Measurements from ENCODE around the gene PSMA6. TPM values are rescaled to one million over a fixed set of nuclear protein-coding genes. Genes with fewer than 3 reads are reported as not detected.

Gene PSMA6
- total and polyA plus RNA-seq, 2 donors (not counting 1 experiment from before 2014, with no cell fraction given), result 190 to 225 TPM

DNA sequence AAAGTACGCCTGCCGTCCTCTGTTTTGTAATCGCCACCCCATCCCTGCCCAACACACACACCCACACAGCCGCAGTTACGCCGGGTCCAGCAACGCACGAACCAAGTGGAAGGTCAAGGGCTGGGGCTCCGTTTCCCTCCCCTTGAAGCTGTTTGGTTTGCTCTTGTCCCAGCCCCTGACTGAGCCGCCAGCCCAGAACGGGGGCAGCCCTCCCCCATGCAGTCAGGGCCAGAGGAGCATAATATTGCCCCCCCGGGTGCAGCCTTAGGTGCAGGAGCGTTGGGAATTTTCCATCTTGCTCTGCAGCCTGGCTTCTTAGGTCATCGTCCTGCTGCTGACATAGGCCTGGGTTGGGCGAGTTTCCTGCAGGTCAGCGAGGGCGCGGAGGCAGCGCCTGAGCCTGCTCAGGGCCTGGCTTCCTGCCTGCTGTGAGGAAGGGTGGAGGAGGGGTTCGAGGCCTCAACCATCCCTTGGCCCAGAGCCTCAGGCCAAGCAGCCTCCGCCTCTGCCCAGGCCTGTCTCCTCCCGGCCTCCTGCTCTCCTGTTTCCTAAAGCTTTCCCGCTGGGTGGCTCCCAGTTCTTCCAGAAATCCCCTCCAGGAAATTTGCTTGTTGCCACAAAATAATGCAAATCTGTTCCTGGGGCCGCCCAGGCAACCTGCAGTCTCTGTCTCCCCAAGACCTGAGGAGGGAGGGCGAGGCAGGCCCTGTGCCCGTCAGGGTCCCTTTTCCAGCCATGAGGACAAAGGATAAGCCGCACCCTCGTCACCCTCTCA lies 44.5 kb downstream of the PSMA6 start:
- no peaks in the 10 kb centered on the region for H3K27me3 ChIP-seq (ENCODE audit: control insufficient read depth, insufficient read depth, low read length)
- peak overlapping the region; percentile 87 for H3K4me2 ChIP-seq (ENCODE audit: extremely low read depth, insufficient read depth, low read length)
- peaks cover 28% of the 10 kb centered on the region for H3K4me1 ChIP-seq (ENCODE audit: control insufficient read depth, extremely low read depth, insufficient read depth, low read length)
- H3K36me3 ChIP-seq (ENCODE audit: control insufficient read depth, insufficient read depth, low read length), result no peaks in the 10 kb centered on the region
- H3K9ac ChIP-seq (ENCODE audit: insufficient read depth, low read length), result peak overlapping the region; percentile 32
- peak overlapping the region; percentile 75 for H2AFZ ChIP-seq (ENCODE audit: low read length)
- H3K27ac ChIP-seq (ENCODE audit: insufficient read depth, low read length), result peak overlapping the region; percentile 86
- no peaks in the 10 kb centered on the region for H3K9me3 ChIP-seq (ENCODE audit: control insufficient read depth, insufficient read depth, low read depth, low read length)
- peak overlapping the region in 1 of 4 experiments; percentile 23 for H3K4me3 ChIP-seq (replicated peaks in 1 of 4; ENCODE audit: control extremely low read depth in 1 of 4, insufficient read depth in 1 of 4, low read depth in 3 of 4, low read length in 4 of 4)
- DNase-seq (ENCODE audit: low read depth in 2 of 2), result peak; percentile 47 to 100
- TF ChIP-seq, protein P1, sequence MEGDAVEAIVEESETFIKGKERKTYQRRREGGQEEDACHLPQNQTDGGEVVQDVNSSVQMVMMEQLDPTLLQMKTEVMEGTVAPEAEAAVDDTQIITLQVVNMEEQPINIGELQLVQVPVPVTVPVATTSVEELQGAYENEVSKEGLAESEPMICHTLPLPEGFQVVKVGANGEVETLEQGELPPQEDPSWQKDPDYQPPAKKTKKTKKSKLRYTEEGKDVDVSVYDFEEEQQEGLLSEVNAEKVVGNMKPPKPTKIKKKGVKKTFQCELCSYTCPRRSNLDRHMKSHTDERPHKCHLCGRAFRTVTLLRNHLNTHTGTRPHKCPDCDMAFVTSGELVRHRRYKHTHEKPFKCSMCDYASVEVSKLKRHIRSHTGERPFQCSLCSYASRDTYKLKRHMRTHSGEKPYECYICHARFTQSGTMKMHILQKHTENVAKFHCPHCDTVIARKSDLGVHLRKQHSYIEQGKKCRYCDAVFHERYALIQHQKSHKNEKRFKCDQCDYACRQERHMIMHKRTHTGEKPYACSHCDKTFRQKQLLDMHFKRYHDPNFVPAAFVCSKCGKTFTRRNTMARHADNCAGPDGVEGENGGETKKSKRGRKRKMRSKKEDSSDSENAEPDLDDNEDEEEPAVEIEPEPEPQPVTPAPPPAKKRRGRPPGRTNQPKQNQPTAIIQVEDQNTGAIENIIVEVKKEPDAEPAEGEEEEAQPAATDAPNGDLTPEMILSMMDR (conservative IDR thresholded peaks at IDR 0.05 in 1 of 2, IDR thresholded peaks at IDR 0.05 in 1 of 2; ENCODE audit: low read depth in 1 of 2, low read length in 2 of 2), result peak in 1 of 2 donors; percentile 6
- no peak for TF ChIP-seq EZH2 (IDR thresholded peaks at IDR 0.05; ENCODE audit: low read length, missing control alignments)
- no peaks in the 10 kb centered on the region for H3K79me2 ChIP-seq (ENCODE audit: control insufficient read depth, insufficient read depth, low read length)
- H4K20me1 ChIP-seq (ENCODE audit: control insufficient read depth, extremely low read depth, insufficient read depth, low read length), result no peaks in the 10 kb centered on the region

DNA sequence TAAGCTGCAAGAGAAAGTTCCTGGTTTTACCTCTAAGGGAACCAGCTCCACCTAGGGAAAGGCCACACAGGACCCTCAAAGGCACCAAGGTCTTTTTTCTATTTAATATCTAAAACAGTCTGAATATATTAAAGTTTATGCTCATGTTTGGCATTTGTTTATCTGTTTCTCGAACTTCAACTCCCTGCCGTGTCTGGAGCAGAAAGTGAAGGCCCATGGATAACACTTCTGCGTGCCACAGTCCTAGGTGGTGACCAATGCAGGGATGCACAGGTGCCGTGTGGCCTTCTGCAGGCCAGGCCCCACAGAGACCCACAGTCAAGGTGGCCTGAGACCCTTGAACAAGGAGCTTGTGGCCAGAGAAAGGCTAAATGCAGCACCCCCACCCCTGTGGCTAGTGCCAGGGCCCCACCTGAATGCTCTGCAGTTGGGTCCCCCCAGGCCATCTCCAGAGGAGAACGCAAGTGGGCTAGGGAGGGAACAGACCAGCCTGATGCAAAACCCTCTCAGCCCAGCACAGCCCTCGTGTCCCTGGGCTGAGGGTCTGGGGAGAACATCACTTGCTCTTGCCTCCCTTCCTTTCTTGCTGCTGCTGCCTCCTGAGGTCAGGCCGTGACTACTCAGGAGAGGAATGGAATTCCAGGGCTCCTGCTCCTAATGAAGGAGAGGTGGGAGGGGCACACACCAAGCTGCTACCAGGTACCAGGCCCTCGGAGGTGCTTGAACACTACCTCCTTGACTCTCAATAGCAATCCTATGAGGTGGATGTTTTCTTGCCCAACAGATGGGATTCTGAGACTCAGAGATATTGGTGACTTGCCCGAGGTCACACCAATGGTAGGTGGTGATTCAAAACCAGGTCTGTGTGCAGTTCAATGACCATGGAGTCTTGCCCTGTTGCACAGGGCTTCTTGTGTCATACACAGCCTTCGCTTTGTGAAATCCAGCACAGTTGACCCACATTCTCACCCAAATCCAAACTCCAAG lies 45.4 kb downstream of the PSMA6 start:
- H2AFZ ChIP-seq (ENCODE audit: low read length), result peak overlapping the region; percentile 75
- DNase-seq (ENCODE audit: low read depth in 2 of 2), result no peak
- peak overlapping the region; percentile 86 for H3K27ac ChIP-seq (ENCODE audit: insufficient read depth, low read length)
- peaks cover 32% of the 10 kb centered on the region for H3K4me1 ChIP-seq (ENCODE audit: control insufficient read depth, extremely low read depth, insufficient read depth, low read length)
- TF ChIP-seq, protein P1 (conservative IDR thresholded peaks at IDR 0.05 in 1 of 2, IDR thresholded peaks at IDR 0.05 in 1 of 2; ENCODE audit: low read depth in 1 of 2, low read length in 2 of 2), result no peak
- no peak for TF ChIP-seq EZH2 (IDR thresholded peaks at IDR 0.05; ENCODE audit: low read length, missing control alignments)
- H3K9ac ChIP-seq (ENCODE audit: insufficient read depth, low read length), result no peak overlapping the region
- no peaks in the 10 kb centered on the region for H3K9me3 ChIP-seq (ENCODE audit: control insufficient read depth, insufficient read depth, low read depth, low read length)
- no peaks in the 10 kb centered on the region for H3K79me2 ChIP-seq (ENCODE audit: control insufficient read depth, insufficient read depth, low read length)
- H3K4me3 ChIP-seq (replicated peaks in 1 of 4; ENCODE audit: control extremely low read depth in 1 of 4, insufficient read depth in 1 of 4, low read depth in 3 of 4, low read length in 4 of 4), result no peak overlapping the region
- H3K36me3 ChIP-seq (ENCODE audit: control insufficient read depth, insufficient read depth, low read length), result no peaks in the 10 kb centered on the region
- H3K27me3 ChIP-seq (ENCODE audit: control insufficient read depth, insufficient read depth, low read length), result no peaks in the 10 kb centered on the region
- no peaks in the 10 kb centered on the region for H4K20me1 ChIP-seq (ENCODE audit: control insufficient read depth, extremely low read depth, insufficient read depth, low read length)
- H3K4me2 ChIP-seq (ENCODE audit: extremely low read depth, insufficient read depth, low read length), result peak overlapping the region; percentile 87
